Cardiac muscle cell (in vitro differentiated cells and primary cell): ENCODE results near the gene EIF4G3. TPM values are rescaled to one million over a fixed set of nuclear protein-coding genes. Genes with fewer than 3 reads are reported as not detected.
"Not testable (repeated sequence)": the region's sequence is repeated elsewhere in the genome, so short reads cannot be mapped to it uniquely, and the experiment has no call there.

Experiments
- DNase-seq, 2 donors: peaks; one replicate each; pipeline versions ENCODE4 v3.0.0 to v3.0.0-alpha.2; 2010 to 2017; ENCODE audit warnings: low read depth in 1 of 2, low spot score in 1 of 2
- H3K27ac ChIP-seq: fragments of 200-600 bp; sonication (generic); 2 replicates; pipeline ENCODE4 v1.5.1; 2016
- H3K27me3 ChIP-seq: fragments of 200-600 bp; sonication (generic); 2 replicates; pipeline ENCODE4 v1.6.0; 2016; ENCODE audit warnings: control low read depth
- H3K36me3 ChIP-seq: fragments of 200-600 bp; sonication (generic); 2 replicates; pipeline ENCODE4 v1.5.1; 2016; ENCODE audit warnings: control low read depth
- H3K4me1 ChIP-seq: fragments of 200-600 bp; sonication (generic); 2 replicates; pipeline ENCODE4 v1.8.1; 2017; ENCODE audit warnings: low read depth, mild to moderate bottlenecking, mixed run types
- H3K4me3 ChIP-seq: fragments of 200-600 bp; sonication (generic); 2 replicates; pipeline ENCODE4 v1.5.1; 2016; ENCODE audit warnings: mild to moderate bottlenecking
- H3K9me3 ChIP-seq: fragments of 200-600 bp; sonication (generic); 2 replicates; pipeline ENCODE4 v1.5.1; 2017; ENCODE audit warnings: low read depth, mild to moderate bottlenecking, control low read depth
- polyA plus RNA-seq: library from polyadenylated mRNA; unstranded; fragments of >200 nt; fragmentation: Nextera tagmentation; extraction: Ambion mirVana; gene quantifications from 2 replicates; pipeline ENCODE4 v1.2.1, GENCODE V29; 2016
- total RNA-seq: library from RNA; depleted of rRNA; stranded (reverse); fragments of >200 nt; gene quantifications from 2 replicates; pipeline ENCODE4 v1.2.3, GENCODE V29; 2016
- TF ChIP-seq, protein P1 (sequence below): IDR thresholded peaks from 2 replicates; pipeline ENCODE4 v1.5.1; 2012; ENCODE audit warnings: low read depth, mild to moderate bottlenecking, low read length

EIF4G3 gene
- total and polyA plus RNA-seq, 2 experiments from 2014 or later, result 37.8 to 55.3 TPM

DNA sequence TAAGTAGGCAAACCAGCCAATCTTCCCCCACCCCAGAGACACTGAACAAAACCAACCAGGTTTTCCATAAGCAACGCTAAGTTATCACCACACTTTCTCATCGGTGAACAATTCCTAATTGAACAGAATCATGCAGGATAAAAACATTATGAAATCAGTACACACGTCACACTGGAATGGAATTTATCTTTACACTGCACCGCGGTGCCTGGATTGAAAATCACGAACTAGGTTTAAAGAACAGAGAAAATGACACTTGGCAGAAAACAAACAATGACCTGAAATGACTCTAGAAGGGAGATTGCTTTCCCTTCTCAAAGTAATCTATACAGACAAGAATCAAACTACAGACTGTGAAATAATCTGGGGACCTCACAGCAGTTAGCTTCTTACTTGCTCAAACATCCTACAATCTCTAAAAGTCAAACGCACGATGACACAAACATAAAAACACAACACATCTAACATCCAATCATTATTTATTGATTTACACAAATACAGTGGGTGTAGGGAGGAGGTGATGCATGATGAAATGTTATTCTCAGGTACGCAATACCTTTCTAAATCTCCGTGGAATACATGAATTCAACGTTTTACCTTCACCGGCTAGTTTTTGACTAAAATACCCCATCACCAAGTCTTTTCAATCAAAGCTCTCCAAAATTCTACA lies 1.9 kb downstream of the EIF4G3 start:
- no peak overlapping the region for H3K27ac ChIP-seq
- DNase-seq, result peak in 1 of 2 donors; percentile 87
- peaks cover 14% of the 10 kb centered on the region for H3K4me1 ChIP-seq
- peak overlapping the region; percentile 99 for H3K4me3 ChIP-seq
- H3K27me3 ChIP-seq, result no peaks in the 10 kb centered on the region
- H3K9me3 ChIP-seq, result no peaks in the 10 kb centered on the region
- TF ChIP-seq, protein P1, sequence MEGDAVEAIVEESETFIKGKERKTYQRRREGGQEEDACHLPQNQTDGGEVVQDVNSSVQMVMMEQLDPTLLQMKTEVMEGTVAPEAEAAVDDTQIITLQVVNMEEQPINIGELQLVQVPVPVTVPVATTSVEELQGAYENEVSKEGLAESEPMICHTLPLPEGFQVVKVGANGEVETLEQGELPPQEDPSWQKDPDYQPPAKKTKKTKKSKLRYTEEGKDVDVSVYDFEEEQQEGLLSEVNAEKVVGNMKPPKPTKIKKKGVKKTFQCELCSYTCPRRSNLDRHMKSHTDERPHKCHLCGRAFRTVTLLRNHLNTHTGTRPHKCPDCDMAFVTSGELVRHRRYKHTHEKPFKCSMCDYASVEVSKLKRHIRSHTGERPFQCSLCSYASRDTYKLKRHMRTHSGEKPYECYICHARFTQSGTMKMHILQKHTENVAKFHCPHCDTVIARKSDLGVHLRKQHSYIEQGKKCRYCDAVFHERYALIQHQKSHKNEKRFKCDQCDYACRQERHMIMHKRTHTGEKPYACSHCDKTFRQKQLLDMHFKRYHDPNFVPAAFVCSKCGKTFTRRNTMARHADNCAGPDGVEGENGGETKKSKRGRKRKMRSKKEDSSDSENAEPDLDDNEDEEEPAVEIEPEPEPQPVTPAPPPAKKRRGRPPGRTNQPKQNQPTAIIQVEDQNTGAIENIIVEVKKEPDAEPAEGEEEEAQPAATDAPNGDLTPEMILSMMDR, result no peak
- peaks cover 3% of the 10 kb centered on the region for H3K36me3 ChIP-seq

DNA sequence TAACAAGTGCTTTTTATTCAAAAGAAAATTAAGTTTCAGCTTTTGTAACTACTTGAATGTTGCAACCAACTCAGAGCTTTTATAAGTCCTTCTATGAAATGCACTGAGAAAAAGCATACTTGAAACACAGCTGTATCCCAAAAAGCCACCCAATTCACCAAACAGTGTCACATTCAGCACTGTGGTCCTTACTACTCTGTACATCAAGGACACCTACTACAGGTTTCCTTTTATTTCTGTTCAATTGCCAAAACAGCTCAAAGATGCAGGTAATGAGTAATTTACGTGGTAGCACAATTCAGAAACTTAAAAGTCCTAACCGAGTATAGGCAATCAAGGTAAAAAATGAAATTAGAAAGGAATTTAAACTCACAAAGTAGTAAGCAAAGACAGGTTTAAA lies 2.5 kb downstream of the EIF4G3 start:
- peak overlapping the region; percentile 99 for H3K4me3 ChIP-seq
- TF ChIP-seq, protein P1, result no peak

DNA sequence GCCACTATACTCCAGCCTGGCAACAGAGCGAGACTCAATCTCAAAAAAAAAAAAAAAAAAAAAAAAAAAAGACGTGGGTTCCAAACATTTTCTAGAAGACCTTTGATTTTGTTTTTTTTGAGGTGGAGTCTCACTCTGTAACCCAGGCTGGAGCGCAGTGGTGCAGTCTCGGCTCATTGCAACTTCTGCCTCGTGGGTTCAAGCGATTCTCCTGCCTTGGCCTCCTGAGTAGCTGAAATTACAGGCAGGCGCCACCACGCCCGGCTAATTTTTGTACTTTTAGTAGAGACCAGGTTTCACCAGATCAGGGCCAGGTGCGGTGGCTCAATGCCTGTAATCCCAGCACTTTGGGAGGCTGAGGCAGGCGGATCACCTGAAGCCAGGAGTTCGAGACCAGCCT lies 3.6 kb downstream of the EIF4G3 start:
- not testable (repeated sequence) for H3K36me3 ChIP-seq, DNase-seq, H3K27me3 ChIP-seq, H3K9me3 ChIP-seq, H3K27ac ChIP-seq, H3K4me3 ChIP-seq
- peaks cover 14% of the 10 kb centered on the region for H3K4me1 ChIP-seq

More for the DNA sequence above, 2.5 kb downstream of the EIF4G3 start:
- no peak for DNase-seq
- Histone ChIP-seq H3K36me3 (peaks cover 3% of the 10 kb centered on the region), H3K27ac (no peak overlapping the region), H3K27me3 (no peaks in the 10 kb centered on the region), H3K9me3 (no peaks in the 10 kb centered on the region), H3K4me1 (peaks cover 14% of the 10 kb centered on the region)

DNA sequence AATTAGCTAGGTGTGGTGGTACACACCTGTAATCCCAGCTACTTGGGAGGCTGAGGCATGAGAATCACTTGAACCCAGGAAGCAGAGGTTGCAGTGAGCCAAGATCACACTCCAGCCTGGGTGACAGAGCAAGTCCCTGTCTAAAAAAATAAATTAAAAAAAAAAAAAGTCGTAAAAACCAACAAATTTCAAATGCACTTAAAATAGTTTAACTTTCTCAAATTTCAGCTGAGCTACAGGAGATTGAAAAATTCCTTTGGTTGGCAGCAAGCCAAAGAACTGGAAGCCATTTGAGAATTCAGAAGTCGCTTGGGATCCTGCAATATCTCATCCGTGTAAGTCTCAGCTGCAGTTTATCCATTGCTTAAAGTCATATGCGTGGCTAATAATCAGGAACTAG lies 5.9 kb downstream of the EIF4G3 start:
- not testable (repeated sequence) for H3K4me3 ChIP-seq, H3K27me3 ChIP-seq, H3K36me3 ChIP-seq, H3K9me3 ChIP-seq
- peak overlapping the region; percentile 67 for H3K27ac ChIP-seq
- peak; percentile 26 to 78 for DNase-seq
- peaks cover 14% of the 10 kb centered on the region for H3K4me1 ChIP-seq

DNA sequence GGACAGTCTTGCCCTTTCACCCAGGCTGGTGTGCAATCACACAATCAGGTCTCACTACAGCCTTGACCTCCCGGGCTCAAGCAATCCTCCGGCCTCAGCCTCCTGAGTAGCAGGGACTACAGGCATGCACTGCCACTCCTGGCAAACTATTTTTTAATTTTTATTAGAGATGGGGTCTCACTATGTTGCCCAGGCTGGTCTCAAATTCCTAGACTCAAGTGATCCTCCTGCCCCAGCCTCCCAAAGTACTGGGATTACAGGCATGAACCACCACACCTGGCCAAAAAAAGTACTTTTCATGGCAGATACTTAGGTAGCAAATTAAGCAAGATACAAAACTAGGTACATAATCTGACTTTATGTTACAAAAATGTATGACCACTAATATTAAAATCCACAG lies 8.3 kb downstream of the EIF4G3 start:
- TF ChIP-seq, protein P1, result no peak
- Histone ChIP-seq H3K36me3 (peaks cover 6% of the 10 kb centered on the region), H3K27me3 (no peaks in the 10 kb centered on the region)

DNA sequence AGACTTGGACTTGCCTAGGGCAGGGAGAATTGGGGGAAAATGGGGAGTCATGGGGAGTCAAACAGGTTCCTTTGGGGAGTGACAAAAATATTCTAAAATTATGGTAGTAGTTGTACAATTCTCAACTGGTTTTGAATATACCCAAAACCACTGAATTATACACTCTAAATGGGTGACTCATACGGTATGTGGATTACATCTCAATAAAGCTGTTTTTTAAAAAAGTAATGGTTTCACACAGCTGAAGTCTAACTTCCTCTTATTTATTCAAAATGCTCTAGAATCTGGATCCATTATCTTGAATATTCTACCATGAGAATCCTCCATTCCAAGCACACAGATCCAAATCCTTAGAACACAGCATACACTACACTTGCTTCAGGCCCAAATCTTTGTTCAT lies 11.1 kb downstream of the EIF4G3 start:
- peaks cover 6% of the 10 kb centered on the region for H3K36me3 ChIP-seq
- H3K4me3 ChIP-seq, result no peak overlapping the region
- H3K4me1 ChIP-seq, result no peaks in the 10 kb centered on the region
- H3K27me3 ChIP-seq, result no peaks in the 10 kb centered on the region
- TF ChIP-seq, protein P1, result no peak
- no peaks in the 10 kb centered on the region for H3K9me3 ChIP-seq
- DNase-seq, result no peak
- H3K27ac ChIP-seq, result no peak overlapping the region

More for the DNA sequence above, 8.3 kb downstream of the EIF4G3 start:
- no peak overlapping the region for H3K4me3 ChIP-seq
- no peaks in the 10 kb centered on the region for H3K9me3 ChIP-seq
- peaks cover 8% of the 10 kb centered on the region for H3K4me1 ChIP-seq
- no peak overlapping the region for H3K27ac ChIP-seq
- DNase-seq, result no peak
